ENCODE results near the gene ADAM19.
"Not testable (repeated sequence)": the region's sequence is repeated elsewhere in the genome, so short reads cannot be mapped to it uniquely, and the experiment has no call there.

Gene ADAM19

DNA sequence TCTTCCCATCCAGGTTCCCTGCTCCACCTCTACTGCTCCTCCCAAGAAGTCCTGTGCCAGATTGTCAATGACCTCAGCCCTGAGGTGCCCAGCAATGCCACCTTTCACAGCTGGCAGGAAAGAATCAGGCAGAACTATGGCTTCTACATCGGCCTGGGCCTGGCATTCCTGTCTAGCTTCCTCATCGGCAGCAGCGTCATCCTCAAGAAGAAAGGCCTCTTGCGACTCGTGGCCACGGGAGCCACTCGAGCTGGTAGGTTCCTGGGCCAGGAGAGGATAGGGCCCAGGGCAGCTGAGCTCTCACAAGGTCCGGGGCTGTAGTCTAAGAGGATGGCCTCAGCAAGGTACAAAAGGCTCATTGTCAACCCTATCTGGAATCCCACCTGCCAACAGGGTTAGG, 112.5 kb downstream of the ADAM19 start:
- DNase-seq (ENCODE audit: low read depth), result no peak

- DNase-seq (ENCODE audit: low read depth), result no peak
These were observed 114.4 kb downstream of the ADAM19 start for GRCh38 chr5:157460921-157461792.

DNA sequence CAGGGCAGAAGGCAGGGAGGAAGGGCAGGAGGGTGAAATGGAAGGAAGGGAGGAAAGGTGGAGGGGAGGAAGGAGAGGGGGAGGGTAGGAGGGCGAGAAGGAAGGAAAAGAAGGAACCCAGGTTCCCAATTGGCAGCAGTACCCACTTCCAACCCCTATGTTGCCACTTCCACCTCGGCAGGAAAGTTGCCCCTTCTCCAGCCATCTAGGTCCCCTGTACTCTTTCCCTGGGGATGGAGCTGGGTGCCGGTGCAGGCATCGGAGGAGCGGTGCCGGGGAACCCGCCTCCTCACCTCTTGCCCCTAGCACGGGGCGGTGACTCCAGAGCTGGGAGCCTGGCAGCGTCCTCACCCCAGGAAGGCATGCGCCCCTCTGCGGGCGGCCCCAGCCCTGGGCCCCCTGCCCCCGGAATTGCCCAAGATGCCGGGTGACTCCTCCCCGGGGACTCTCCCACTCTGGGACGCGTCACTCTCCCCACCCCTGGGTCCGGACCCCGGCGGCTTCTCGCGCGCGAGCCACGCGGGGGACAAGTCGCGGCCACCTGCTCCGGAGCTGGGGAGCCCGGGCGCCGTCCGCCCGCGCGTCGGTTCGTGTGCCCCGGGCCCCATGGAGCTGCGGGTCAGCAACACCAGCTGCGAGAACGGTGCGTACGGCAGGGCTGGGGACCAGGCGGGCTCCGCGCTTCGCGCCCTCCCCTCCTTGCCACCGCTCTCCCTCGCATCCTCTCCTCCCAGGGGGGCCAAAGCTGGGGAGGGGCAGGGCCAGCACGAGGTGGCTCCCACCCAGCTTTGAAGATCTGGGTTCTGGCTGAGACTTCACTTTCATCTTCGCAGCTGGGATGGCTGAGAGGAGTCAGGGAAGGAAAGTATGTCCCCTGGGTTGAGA, 115.6 kb downstream of the ADAM19 start, which contains the start of gene NIPAL4:
Gene NIPAL4, plus strand, starts transcription at position 499 of the 885 bp plus-strand sequence. Its CDS starts 108 bp downstream, at position 607.
- DNase-seq (ENCODE audit: low read depth), result peak; percentile 43

DNA sequence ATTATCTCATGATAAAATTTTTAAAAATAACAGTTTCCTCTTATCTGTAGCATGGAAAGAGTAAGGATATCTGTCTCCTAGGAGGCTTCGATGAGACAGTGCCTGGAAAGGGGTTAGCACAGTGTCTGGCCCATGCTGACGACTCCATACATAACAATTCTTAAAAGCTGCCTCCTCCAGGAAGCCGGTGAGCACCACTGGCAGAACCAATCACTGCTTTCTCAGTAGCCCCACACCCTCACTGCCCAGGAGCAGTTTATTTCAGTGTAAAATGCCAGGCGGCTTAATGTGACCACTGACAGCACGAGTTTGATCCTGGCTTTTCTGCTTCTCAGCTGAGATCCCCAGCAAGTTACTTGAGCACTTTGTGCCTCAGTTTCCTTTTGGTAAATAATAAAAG, 116.7 kb downstream of the ADAM19 start:
- DNase-seq (ENCODE audit: low read depth), result no peak

- DNase-seq (ENCODE audit: low read depth), result no peak
These were observed 118.2 kb downstream of the ADAM19 start for GRCh38 chr5:157457391-157457790.

- no peak for DNase-seq (ENCODE audit: low read depth)
These were observed 119.3 kb downstream of the ADAM19 start for GRCh38 chr5:157456301-157456700.

DNA sequence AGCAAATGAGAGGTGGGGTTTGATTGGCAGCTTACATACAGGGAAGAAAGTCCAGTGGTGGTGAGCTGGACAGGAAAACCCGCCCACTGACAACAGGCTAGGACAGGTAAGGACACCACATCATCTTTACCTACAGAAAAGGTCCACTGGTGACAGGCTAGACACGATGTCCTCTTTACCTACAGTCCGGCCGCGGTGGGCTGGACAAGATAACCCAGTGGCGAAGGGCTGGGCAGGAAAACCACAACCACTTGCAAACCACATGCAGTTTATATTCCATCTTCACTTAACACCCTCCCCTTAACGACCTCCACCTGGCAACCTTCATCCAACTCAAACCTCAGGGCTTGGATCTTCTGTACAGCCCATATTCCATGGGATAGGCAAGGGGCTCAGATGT, 120.5 kb downstream of the ADAM19 start:
- DNase-seq (ENCODE audit: low read depth), result no peak

GRCh38 chr5:157454273-157454672, 121.3 kb downstream of the ADAM19 start:
- DNase-seq (ENCODE audit: low read depth), result no peak

DNA sequence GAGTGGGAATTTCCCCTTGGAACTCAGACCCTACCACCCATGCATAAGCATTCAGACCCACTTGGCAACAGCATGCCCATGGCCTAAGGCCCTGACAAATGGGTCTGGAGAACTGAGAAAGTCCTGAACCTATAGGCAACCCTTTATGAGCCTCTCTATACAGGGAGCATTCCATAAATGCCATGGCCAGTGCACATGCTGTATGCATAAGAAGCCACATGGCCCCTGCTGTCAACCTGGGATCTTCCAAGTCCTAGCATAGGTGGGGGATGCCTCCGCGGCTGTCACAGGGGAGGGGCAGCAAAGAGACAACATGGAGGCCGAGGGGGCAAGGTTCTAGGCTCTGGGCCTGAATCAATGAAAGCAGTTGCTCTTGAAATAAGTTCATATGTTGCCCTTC, 123.8 kb downstream of the ADAM19 start:
- no peak for DNase-seq (ENCODE audit: low read depth)

DNA sequence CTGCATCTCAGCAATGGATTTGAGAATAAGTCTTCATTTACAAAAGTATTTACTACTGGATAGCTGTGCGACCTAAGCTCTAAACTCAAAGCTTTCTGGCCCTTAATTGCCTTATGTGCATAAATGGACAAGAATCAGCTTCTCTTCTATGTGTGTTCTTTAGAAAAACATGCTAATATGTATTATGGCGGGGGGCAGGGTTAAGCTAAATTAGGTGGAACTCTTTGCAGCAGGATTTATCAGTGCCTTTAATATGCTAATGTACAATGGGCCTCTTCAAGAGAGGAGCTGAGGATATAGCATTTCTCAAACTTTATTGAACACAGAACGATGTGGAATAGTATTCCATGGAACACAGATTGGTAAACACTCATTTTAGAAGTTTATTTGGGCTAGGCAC, 125.6 kb downstream of the ADAM19 start:
- no peak for DNase-seq (ENCODE audit: low read depth)

GRCh38 chr5:157449011-157449723, 126.4 kb downstream of the ADAM19 start:
- DNase-seq (ENCODE audit: low read depth), result no peak

- DNase-seq (ENCODE audit: low read depth), result no peak
These were observed 128.4 kb downstream of the ADAM19 start for GRCh38 chr5:157447201-157447637.

DNA sequence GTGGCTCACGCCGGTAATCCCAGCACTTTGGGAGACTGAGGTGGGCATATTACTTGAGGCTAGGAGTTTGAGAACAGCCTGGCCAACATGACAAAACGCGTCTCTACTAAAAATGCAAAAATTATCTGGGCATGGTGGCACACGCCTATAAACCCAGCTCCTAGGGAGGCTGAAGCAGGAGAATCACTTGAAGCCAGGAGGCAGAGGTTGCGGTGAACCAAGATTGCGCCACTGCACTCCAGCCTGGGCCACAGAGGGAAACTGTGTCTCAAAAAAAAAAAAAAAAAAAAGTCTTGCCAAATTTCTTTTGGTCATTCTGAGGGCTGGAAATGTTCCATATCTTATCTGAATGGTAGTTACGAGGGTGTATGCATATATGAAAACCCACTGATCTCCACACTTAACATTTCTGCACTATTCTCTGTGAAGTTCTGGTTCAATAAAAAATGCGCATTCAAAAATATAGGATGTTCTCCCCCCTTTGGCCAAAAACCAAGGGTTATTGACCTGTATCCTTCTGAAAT, 129.1 kb downstream of the ADAM19 start:
- no peak for DNase-seq (ENCODE audit: low read depth)

GRCh38 chr5:157445745-157446411, 129.7 kb downstream of the ADAM19 start:
- no peak for DNase-seq (ENCODE audit: low read depth)

DNA sequence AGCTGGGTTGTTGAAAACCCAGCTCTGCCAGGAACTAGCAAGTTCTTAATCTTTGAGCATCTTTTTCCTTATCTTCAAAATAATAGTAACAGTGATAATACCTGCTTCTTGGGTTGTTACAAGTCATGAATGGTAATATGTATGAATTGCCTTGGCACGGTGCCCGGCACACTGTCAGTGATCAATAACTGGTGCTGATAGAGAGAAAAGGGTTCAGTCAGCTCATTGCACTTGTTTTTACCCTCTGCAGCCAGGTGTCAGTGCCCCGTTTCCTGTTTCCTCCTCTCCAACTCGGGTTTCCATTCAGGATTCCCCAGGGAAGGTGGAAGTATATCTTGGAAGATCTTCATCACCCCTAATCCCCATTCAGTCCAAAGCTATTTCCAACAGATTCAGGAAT, 131.4 kb downstream of the ADAM19 start:
- DNase-seq (ENCODE audit: low read depth), result no peak

DNA sequence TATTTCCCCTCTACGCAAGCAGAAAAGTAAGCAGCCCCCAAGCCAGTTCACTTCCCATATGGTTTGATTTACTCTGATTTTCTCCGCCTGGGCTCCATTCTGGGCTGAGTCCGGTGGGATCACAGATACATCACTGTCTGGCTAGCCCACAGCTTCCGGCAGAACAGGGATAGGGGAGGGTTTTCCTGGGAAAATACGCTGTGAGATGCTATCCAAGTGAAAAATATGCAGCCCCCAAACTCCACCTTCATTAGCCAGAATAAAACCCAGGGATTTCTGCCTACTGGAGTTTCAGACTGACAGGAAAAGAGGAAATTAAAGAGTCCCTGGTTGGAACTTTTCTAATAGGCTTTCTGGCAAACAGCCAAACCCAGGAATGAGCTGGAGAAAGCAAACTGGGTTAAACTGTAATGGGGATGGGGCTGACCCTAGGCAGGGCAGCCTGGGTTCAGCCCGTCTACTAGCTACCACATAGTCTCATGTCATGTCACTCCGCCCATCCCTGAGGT, 132.5 kb downstream of the ADAM19 start:
- no peak for DNase-seq (ENCODE audit: low read depth)

- DNase-seq (ENCODE audit: low read depth), result no peak
These were observed 141.5 kb downstream of the ADAM19 start for GRCh38 chr5:157434096-157434495.

GRCh38 chr5:157431544-157432200, 143.9 kb downstream of the ADAM19 start:
- peak; percentile 9 for DNase-seq (ENCODE audit: low read depth)

GRCh38 chr5:157429920-157430319, 145.7 kb downstream of the ADAM19 start:
- not testable (repeated sequence) for DNase-seq (ENCODE audit: low read depth)
